Measurements from ENCODE around the gene HOXA11.

GRCh38 chr7:27162561-27163287, 22.3 kb downstream of the HOXA11 start:
- TF ChIP-seq CTCF (conservative IDR thresholded peaks at IDR 0.05; ENCODE audit: low read length) (no peak), EZH2phosphoT487 (IDR thresholded peaks at IDR 0.05; ENCODE audit: borderline replicate concordance, low read depth, low read length) (no peak)

All from OCI-LY7 (cell line).